CD8-positive, alpha-beta memory T cell (primary cell): ENCODE results near the gene TNRC6C. TPM values are rescaled to one million over a fixed set of nuclear protein-coding genes. Genes with fewer than 3 reads are reported as not detected.

Experiments used
- CTCF ChIA-PET: fragments of 350-600 bp; sonication (Branson Sonifier 250); formaldehyde crosslinking; loops from one replicate; lab custom pipeline; 2021; ENCODE audit warnings: antibody characterized with exemption; lab: Charles Lee
- POLR2A ChIA-PET: fragments of 350-600 bp; sonication (Branson Sonifier 250); formaldehyde crosslinking; loops from one replicate; lab custom pipeline; 2021; ENCODE audit warnings: antibody characterized with exemption; lab: Charles Lee
- DNase-seq, 5 donors: peaks; one replicate each; pipeline versions ENCODE4 v3.0.0 to v3.0.0-alpha.2; 2020 to 2022; ENCODE audit warnings: mixed read lengths in 1 of 5
- H3K27ac ChIP-seq: one replicate; pipeline ENCODE4 v1.7.0; 2013; ENCODE audit warnings: low read depth, mild to moderate bottlenecking, low read length, moderate library complexity
- H3K27me3 ChIP-seq: 2 replicates; pipeline ENCODE4 v1.7.0; 2013; ENCODE audit warnings: low read length, mild to moderate bottlenecking; ENCODE audit not compliant: insufficient read depth, poor library complexity, severe bottlenecking
- H3K36me3 ChIP-seq: 2 replicates; pipeline ENCODE4 v1.7.0; 2013; ENCODE audit warnings: mild to moderate bottlenecking, low read length, moderate library complexity; ENCODE audit not compliant: insufficient read depth
- H3K4me1 ChIP-seq: 2 replicates; pipeline ENCODE4 v1.7.0; 2013; ENCODE audit warnings: mild to moderate bottlenecking, low read length, moderate library complexity; ENCODE audit not compliant: insufficient read depth
- H3K4me3 ChIP-seq: 2 replicates; pipeline ENCODE4 v1.7.0; 2013; ENCODE audit warnings: mild to moderate bottlenecking, low read length
- H3K9me3 ChIP-seq: 2 replicates; pipeline ENCODE4 v1.7.0; 2013; ENCODE audit warnings: mild to moderate bottlenecking, low read length
- H3K27ac Mint-ChIP-seq, 8 donors: one replicate each; pipeline ENCODE4 v1.8.0; 2020 to 2021; ENCODE audit warnings: mixed read lengths in 8 of 8, mild to moderate bottlenecking in 6 of 8, inconsistent platforms in 3 of 8, moderate library complexity in 3 of 8
- H3K27me3 Mint-ChIP-seq, 2 donors: one replicate each; pipeline ENCODE4 v1.8.0; 2020 to 2021; ENCODE audit warnings: mixed read lengths in 2 of 2, mild to moderate bottlenecking in 1 of 2, moderate library complexity in 1 of 2
- H3K36me3 Mint-ChIP-seq, 3 donors: one replicate each; pipeline ENCODE4 v1.8.0; 2020 to 2021; ENCODE audit warnings: mixed read lengths in 3 of 3, inconsistent platforms in 1 of 3, mild to moderate bottlenecking in 1 of 3
- H3K4me1 Mint-ChIP-seq, 3 donors: one replicate each; pipeline ENCODE4 v1.8.0; 2020 to 2021; ENCODE audit warnings: mixed read lengths in 3 of 3, inconsistent platforms in 1 of 3, mild to moderate bottlenecking in 1 of 3
- H3K4me3 Mint-ChIP-seq, 7 donors: one replicate each; pipeline ENCODE4 v1.8.0; 2020 to 2021; ENCODE audit warnings: mixed read lengths in 7 of 7, mild to moderate bottlenecking in 6 of 7, moderate library complexity in 4 of 7, inconsistent platforms in 2 of 7
- H3K9me3 Mint-ChIP-seq, 5 donors: one replicate each; pipeline ENCODE4 v1.8.0; 2020 to 2022; ENCODE audit warnings: mixed read lengths in 5 of 5, mild to moderate bottlenecking in 3 of 5, moderate library complexity in 2 of 5, inconsistent platforms in 1 of 5
- polyA plus RNA-seq: library from polyadenylated mRNA; unstranded; fragments of 300-500 nt; fragmentation: Illumina TruSeq; gene quantifications from one replicate; pipeline ENCODE4 v1.2.3, GENCODE V29; 2021
- total RNA-seq, 2 experiments: library from RNA; stranded (reverse); gene quantifications; one replicate each; pipeline ENCODE4 v1.2.3, GENCODE V29; 2021

Gene TNRC6C
- total and polyA plus RNA-seq, 3 experiments from 2014 or later: 7.4 to 28.1 (median 25.9) TPM

- H3K4me3 Mint-ChIP-seq: no peak overlapping the region
- H3K4me3 ChIP-seq: no peak overlapping the region
- POLR2A ChIA-PET: no interaction called here
- no peaks in the 10 kb centered on the region for H3K27me3 Mint-ChIP-seq
- no peaks in the 10 kb centered on the region for H3K9me3 ChIP-seq
- H3K36me3 Mint-ChIP-seq: peaks cover 0 to 37% (median 2%) of the 10 kb centered on the region in 3 donors
- H3K9me3 Mint-ChIP-seq: no peaks in the 10 kb centered on the region
- no peaks in the 10 kb centered on the region for H3K36me3 ChIP-seq
- H3K4me1 ChIP-seq: peaks cover 25% of the 10 kb centered on the region
- CTCF ChIA-PET: no interaction called here
- no peak for DNase-seq
- H3K27ac ChIP-seq: no peak overlapping the region
- H3K27ac Mint-ChIP-seq: peak overlapping the region in 6 of 8 donors; percentile 8 to 91 (median 55)
- no peaks in the 10 kb centered on the region for H3K27me3 ChIP-seq
- H3K4me1 Mint-ChIP-seq: peaks cover 62 to 88% (median 76%) of the 10 kb centered on the region in 3 donors
These were observed 42.7 kb downstream of the TNRC6C start for GRCh38 chr17:78001182-78001581.

DNA sequence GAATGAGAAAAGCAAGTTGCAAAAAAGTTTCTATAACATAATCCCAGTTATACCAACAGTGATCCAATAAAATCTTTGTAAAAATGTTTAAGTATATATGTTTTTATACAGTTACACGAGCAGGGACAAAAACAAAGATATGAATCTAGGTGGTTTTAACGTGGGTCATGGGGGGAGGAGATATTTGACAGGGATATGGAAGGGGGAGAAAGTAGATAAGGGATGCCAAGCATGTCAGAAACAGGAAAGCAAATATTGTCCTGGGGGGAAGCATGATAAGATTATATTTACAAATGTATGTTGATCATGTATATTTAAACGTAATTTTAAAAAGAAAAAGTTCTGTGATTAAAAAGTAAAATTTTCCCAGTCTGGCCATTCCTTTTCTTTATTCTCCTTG is 43.1 kb downstream of the TNRC6C start:
- ChIA-PET POLR2A (no interaction called here), CTCF (no interaction called here)
- H3K36me3 Mint-ChIP-seq: peaks cover 0 to 41% (median 2%) of the 10 kb centered on the region in 3 donors
- Histone ChIP-seq H3K9me3 (no peaks in the 10 kb centered on the region), H3K36me3 (no peaks in the 10 kb centered on the region), H3K27me3 (no peaks in the 10 kb centered on the region), H3K4me3 (no peak overlapping the region), H3K4me1 (peaks cover 25% of the 10 kb centered on the region), H3K27ac (no peak overlapping the region)
- H3K4me3 Mint-ChIP-seq: no peak overlapping the region
- H3K4me1 Mint-ChIP-seq: peaks cover 59 to 87% (median 72%) of the 10 kb centered on the region in 3 donors
- no peak for DNase-seq
- peak overlapping the region in 5 of 8 donors; percentile 8 to 91 (median 43) for H3K27ac Mint-ChIP-seq
- H3K27me3 Mint-ChIP-seq: no peaks in the 10 kb centered on the region
- no peaks in the 10 kb centered on the region for H3K9me3 Mint-ChIP-seq

DNA sequence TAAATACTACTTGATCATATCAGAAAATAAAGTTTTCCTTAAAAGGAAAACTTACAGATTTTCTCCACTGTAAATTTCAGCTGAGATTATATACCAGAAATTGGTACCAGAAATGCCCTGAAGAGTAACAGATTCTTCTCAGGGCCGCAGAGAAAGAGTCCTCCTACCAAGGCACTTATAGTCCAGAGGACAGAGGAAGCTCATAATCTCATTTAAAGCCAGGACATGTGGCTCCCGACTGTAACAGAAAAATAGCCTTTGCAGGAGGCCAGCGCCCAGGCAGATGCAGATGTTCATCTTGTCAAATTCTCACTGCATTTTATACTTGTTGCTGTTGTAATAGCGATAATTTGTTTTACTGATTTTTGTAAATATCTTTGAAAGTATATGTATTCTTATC is 43.7 kb downstream of the TNRC6C start:
- Mint-ChIP-seq H3K9me3 (no peaks in the 10 kb centered on the region), H3K27ac (peak overlapping the region in 1 of 8 donors; percentile 28), H3K4me1 (peaks cover 53 to 81% (median 66%) of the 10 kb centered on the region in 3 donors), H3K4me3 (no peak overlapping the region), H3K36me3 (peaks cover 0 to 38% (median 3%) of the 10 kb centered on the region in 3 donors), H3K27me3 (no peaks in the 10 kb centered on the region)
- H3K4me3 ChIP-seq: no peak overlapping the region
- H3K4me1 ChIP-seq: peaks cover 25% of the 10 kb centered on the region
- no peak for DNase-seq
- CTCF ChIA-PET: no interaction called here
- H3K36me3 ChIP-seq: no peaks in the 10 kb centered on the region
- no peaks in the 10 kb centered on the region for H3K27me3 ChIP-seq
- POLR2A ChIA-PET: no interaction called here
- H3K9me3 ChIP-seq: no peaks in the 10 kb centered on the region
- H3K27ac ChIP-seq: no peak overlapping the region

GRCh38 chr17:78005452-78006171 is 47.1 kb downstream of the TNRC6C start:
- Histone ChIP-seq H3K27ac (no peak overlapping the region), H3K27me3 (no peaks in the 10 kb centered on the region), H3K4me1 (peaks cover 7% of the 10 kb centered on the region), H3K36me3 (no peaks in the 10 kb centered on the region), H3K4me3 (no peak overlapping the region), H3K9me3 (no peaks in the 10 kb centered on the region)
- Mint-ChIP-seq H3K9me3 (no peaks in the 10 kb centered on the region), H3K27me3 (no peaks in the 10 kb centered on the region), H3K4me3 (no peak overlapping the region), H3K27ac (peak overlapping the region in 5 of 8 donors; percentile 30 to 75 (median 59)), H3K36me3 (peaks cover 0 to 60% (median 2%) of the 10 kb centered on the region in 3 donors), H3K4me1 (peaks cover 29 to 58% (median 40%) of the 10 kb centered on the region in 3 donors)
- ChIA-PET CTCF (interaction anchor here (0.7 to 1.6 kb wide), 4 partner anchors 8 to 360 kb away, joined by 3 to 6 read pairs (median 3); partner anchors contain the start of gene TNRC6C), POLR2A (no interaction called here)
- no peak for DNase-seq

DNA sequence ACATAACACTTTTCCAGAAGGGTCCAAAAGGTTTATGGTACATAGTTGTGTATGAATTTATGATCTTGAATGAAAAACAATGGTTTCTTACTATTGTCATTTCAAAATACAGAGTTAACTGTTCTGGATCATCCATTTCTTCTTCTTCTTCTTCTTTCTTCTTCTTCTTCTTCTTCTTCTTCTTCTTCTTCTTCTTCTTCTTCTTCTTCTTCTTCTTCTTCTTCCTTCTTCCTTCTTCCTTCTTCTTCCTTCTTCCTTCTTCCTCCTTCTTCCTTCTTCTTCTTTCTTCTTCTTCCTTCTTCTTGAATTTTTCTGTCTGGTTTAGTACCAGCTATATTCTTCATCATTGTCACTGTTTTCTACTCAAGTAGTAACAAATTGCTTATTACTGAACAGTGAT is 47.8 kb downstream of the TNRC6C start:
- peaks cover 27 to 58% (median 40%) of the 10 kb centered on the region in 3 donors for H3K4me1 Mint-ChIP-seq
- ChIA-PET CTCF (interaction anchor here (1.6 kb wide), 1 partner anchor 360 kb away, joined by 3 read pairs; no protein-coding TSS in a partner anchor), POLR2A (no interaction called here)
- H3K27ac Mint-ChIP-seq: peak overlapping the region; percentile 3 to 92 (median 51)
- H3K9me3 Mint-ChIP-seq: no peaks in the 10 kb centered on the region
- no peaks in the 10 kb centered on the region for H3K36me3 ChIP-seq
- peaks cover 10% of the 10 kb centered on the region for H3K4me1 ChIP-seq
- H3K4me3 ChIP-seq: no peak overlapping the region
- no peaks in the 10 kb centered on the region for H3K9me3 ChIP-seq
- no peaks in the 10 kb centered on the region for H3K27me3 ChIP-seq
- H3K27me3 Mint-ChIP-seq: no peaks in the 10 kb centered on the region
- H3K4me3 Mint-ChIP-seq: no peak overlapping the region
- no peak for DNase-seq
- H3K36me3 Mint-ChIP-seq: peaks cover 0 to 65% (median 3%) of the 10 kb centered on the region in 3 donors
- H3K27ac ChIP-seq: no peak overlapping the region

DNA sequence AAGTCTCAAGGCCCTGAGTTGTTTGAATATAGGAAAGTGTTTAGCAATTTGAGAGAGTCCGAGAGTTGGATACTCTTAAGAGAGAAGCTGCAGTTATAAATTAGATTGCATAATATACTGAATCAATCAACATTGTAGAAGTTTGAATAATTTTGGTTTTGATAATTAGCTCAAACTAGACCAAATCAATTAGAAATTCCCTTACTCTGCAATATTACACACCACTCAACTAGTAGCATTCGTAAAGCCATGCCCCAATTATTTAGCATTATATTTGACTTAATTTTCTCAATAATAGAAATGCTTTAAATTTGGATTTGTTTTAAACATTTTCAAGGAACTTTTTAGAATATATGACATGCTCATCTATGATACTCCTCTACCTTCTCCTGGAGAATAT is 49.1 kb downstream of the TNRC6C start:
- H3K4me3 ChIP-seq: no peak overlapping the region
- no peak overlapping the region for H3K27ac ChIP-seq
- ChIA-PET POLR2A (no interaction called here), CTCF (no interaction called here)
- peaks cover 6% of the 10 kb centered on the region for H3K4me1 ChIP-seq
- H3K9me3 Mint-ChIP-seq: no peaks in the 10 kb centered on the region
- peaks cover 26 to 48% (median 33%) of the 10 kb centered on the region in 3 donors for H3K4me1 Mint-ChIP-seq
- no peaks in the 10 kb centered on the region for H3K9me3 ChIP-seq
- H3K36me3 Mint-ChIP-seq: peaks cover 0 to 78% (median 5%) of the 10 kb centered on the region in 3 donors
- H3K27me3 ChIP-seq: no peaks in the 10 kb centered on the region
- no peaks in the 10 kb centered on the region for H3K27me3 Mint-ChIP-seq
- DNase-seq: no peak
- H3K36me3 ChIP-seq: no peaks in the 10 kb centered on the region
- peak overlapping the region in 1 of 8 donors; percentile 49 for H3K27ac Mint-ChIP-seq
- no peak overlapping the region for H3K4me3 Mint-ChIP-seq

DNA sequence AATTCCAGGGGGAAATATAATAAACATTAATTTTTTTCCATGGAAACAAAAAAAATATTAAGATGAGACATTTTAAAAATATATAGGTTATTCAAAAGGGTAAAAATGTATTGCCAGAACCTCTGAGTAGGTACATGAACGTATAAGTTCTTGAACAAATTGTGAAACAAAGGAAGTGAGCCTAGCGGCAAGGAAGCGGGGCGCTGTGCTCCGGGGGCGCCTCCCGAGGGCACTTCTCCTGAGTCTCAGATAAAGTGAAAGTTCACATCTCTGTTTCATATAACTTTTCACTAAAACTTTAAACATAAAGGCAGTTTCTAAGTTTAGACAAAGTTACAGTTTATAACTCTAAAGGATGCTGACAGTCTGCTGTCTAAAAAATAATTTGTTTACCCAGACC is 52.3 kb downstream of the TNRC6C start:
- Histone ChIP-seq H3K4me3 (no peak overlapping the region), H3K36me3 (peaks cover 3% of the 10 kb centered on the region), H3K27ac (no peak overlapping the region), H3K9me3 (no peaks in the 10 kb centered on the region), H3K4me1 (peaks cover 6% of the 10 kb centered on the region), H3K27me3 (no peaks in the 10 kb centered on the region)
- H3K27ac Mint-ChIP-seq: peak overlapping the region; percentile 31 to 66 (median 46)
- peaks cover 25 to 42% (median 30%) of the 10 kb centered on the region in 3 donors for H3K4me1 Mint-ChIP-seq
- no peaks in the 10 kb centered on the region for H3K9me3 Mint-ChIP-seq
- H3K4me3 Mint-ChIP-seq: peak overlapping the region in 3 of 7 donors; percentile 15 to 46 (median 36)
- peaks cover 0 to 70% (median 6%) of the 10 kb centered on the region in 3 donors for H3K36me3 Mint-ChIP-seq
- peak in 2 of 5 donors; percentile 28 to 51 for DNase-seq
- no peaks in the 10 kb centered on the region for H3K27me3 Mint-ChIP-seq
- CTCF ChIA-PET: interaction anchor here (0.7 to 1.2 kb wide), 2 partner anchors 17 to 53 kb away, joined by 3 read pairs; partner anchors contain the start of gene TNRC6C
- POLR2A ChIA-PET: interaction anchor here (4.3 kb wide), 1 partner anchor 53 kb away, joined by 21 read pairs; the partner anchor contains the start of gene TNRC6C

GRCh38 chr17:78012428-78012827 is 53.9 kb downstream of the TNRC6C start:
- H3K36me3 Mint-ChIP-seq: peaks cover 0 to 67% (median 4%) of the 10 kb centered on the region in 3 donors

More at GRCh38 chr17:78012428-78012827, 53.9 kb downstream of the TNRC6C start:
- no peak for DNase-seq
- Mint-ChIP-seq H3K27ac (peak overlapping the region in 6 of 8 donors; percentile 40 to 82 (median 69)), H3K27me3 (no peaks in the 10 kb centered on the region), H3K4me3 (no peak overlapping the region), H3K9me3 (no peaks in the 10 kb centered on the region), H3K4me1 (peaks cover 25 to 34% (median 30%) of the 10 kb centered on the region in 3 donors)
- ChIA-PET POLR2A (interaction anchor here (4.3 kb wide), 1 partner anchor 55 kb away, joined by 21 read pairs; the partner anchor contains the start of gene TNRC6C), CTCF (interaction anchor here (1.1 to 3.1 kb wide), 9 partner anchors 17 to 470 kb away, joined by 3 to 28 read pairs (median 5); no protein-coding TSS in a partner anchor)
- Histone ChIP-seq H3K4me3 (no peak overlapping the region), H3K27ac (no peak overlapping the region), H3K4me1 (peaks cover 6% of the 10 kb centered on the region), H3K36me3 (peaks cover 3% of the 10 kb centered on the region), H3K9me3 (no peaks in the 10 kb centered on the region), H3K27me3 (no peaks in the 10 kb centered on the region)
